ENCODE results near the gene VAV2. TPM values are rescaled to one million over a fixed set of nuclear protein-coding genes. Genes with fewer than 3 reads are reported as not detected.

Gene VAV2
- polyA plus RNA-seq, 1 experiment: 9.0 TPM

GRCh38 chr9:134034215-134035040, 42.3 kb upstream of the VAV2 start:
- TF ChIP-seq, protein P1, sequence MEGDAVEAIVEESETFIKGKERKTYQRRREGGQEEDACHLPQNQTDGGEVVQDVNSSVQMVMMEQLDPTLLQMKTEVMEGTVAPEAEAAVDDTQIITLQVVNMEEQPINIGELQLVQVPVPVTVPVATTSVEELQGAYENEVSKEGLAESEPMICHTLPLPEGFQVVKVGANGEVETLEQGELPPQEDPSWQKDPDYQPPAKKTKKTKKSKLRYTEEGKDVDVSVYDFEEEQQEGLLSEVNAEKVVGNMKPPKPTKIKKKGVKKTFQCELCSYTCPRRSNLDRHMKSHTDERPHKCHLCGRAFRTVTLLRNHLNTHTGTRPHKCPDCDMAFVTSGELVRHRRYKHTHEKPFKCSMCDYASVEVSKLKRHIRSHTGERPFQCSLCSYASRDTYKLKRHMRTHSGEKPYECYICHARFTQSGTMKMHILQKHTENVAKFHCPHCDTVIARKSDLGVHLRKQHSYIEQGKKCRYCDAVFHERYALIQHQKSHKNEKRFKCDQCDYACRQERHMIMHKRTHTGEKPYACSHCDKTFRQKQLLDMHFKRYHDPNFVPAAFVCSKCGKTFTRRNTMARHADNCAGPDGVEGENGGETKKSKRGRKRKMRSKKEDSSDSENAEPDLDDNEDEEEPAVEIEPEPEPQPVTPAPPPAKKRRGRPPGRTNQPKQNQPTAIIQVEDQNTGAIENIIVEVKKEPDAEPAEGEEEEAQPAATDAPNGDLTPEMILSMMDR (IDR thresholded peaks at IDR 0.05; ENCODE audit: low read depth, low read length): no peak
- no peaks in the 10 kb centered on the region for H3K27me3 ChIP-seq (ENCODE audit: control insufficient read depth, insufficient read depth, low read length)
- ChIA-PET CTCF (no interaction called here), POLR2A (no interaction called here)
- no peak overlapping the region for H3K4me3 ChIP-seq (ENCODE audit: low read depth, low read length)
- DNase-seq (ENCODE audit: low read depth, low spot score): no peak
- no peak overlapping the region for H3K27ac ChIP-seq (ENCODE audit: low read depth, low read length)
- H3K9me3 ChIP-seq (ENCODE audit: control insufficient read depth, insufficient read depth, low read length): peaks cover 2% of the 10 kb centered on the region; the same call in 1 of the 2 replicates

DNA sequence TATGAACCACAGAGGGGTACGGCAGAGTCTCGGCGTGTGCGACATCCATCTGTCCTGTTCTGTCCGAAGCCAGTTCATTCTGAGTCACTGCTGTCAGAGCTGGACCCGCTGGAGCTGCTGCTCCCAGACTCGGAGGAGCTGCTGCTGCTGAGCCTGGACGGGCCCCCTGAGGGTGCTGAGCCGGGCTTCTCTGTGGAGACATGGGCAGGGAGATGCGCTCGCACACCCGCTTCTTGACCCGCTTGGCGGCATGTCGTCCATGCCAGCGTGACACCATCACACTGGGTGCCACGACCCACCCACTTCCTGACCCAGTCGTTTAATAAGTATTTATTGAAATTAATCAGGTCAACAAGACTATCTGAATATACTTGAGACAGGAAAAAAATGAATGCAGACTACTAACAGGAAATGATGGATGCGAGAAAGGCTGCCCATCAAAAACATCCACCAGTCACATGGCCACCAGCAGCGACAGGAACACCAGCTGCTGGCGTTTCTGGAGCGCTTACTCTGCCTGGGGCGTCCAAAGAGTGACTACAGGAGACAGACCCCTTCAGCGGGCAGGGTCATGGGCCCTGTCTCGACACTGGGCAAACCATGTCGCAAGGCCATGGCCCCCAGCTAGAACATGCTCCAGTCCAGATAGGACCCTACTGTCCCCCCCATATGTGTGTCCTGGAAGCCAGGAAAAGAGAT, 41.5 kb upstream of the VAV2 start:
- DNase-seq (ENCODE audit: low read depth, low spot score): no peak
- POLR2A ChIA-PET: no interaction called here
- TF ChIP-seq, protein P1 (IDR thresholded peaks at IDR 0.05; ENCODE audit: low read depth, low read length): no peak

DNA sequence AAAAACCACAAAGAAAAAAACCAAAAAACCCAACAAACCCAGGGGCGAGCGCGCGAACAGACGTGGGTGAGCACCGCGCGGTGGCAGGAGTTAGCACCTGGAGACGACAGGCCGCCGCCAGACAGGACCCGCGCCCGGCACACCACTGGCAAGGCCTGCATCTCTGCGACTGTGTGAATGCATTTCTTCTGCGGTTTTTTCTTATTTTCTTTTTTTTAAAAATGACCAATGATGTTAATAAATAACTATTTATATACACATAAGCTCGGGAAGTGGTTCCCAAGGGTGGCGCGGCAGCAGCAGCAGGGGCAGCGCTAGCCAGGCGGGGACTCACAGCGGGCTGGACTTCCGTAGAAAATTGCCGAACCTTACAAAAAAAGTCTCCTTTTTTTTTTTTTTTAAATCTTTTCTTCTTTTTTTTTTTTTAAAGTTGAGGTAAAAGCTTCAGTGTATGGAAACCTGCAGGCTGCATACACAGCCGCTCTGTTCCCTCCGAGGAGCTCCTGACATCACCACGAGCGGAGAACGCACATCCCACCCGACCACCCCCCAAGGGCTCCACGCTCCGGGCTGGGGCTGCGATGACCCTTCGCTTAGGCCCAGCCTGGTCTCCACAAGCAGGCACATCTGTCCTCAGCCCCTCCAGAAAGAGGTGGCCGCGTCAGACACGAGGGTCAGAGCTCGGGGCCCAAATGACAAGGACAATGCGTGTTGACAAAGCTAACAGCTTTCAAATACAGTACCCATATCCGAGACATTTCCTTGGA, 40.5 kb upstream of the VAV2 start:
- Histone ChIP-seq H3K4me3 (ENCODE audit: low read depth, low read length) (no peak overlapping the region), H3K27me3 (ENCODE audit: control insufficient read depth, insufficient read depth, low read length) (no peaks in the 10 kb centered on the region), H3K27ac (ENCODE audit: low read depth, low read length) (no peak overlapping the region), H3K9me3 (ENCODE audit: control insufficient read depth, insufficient read depth, low read length) (peaks cover 2% of the 10 kb centered on the region; the same call in 1 of the 2 replicates)
- ChIA-PET POLR2A (interaction anchor here (0.7 kb wide), 1 partner anchor 20 kb away, joined by 6 read pairs; no protein-coding TSS in a partner anchor), CTCF (interaction anchor here (0.6 to 0.7 kb wide), 3 partner anchors 19 to 250 kb away, joined by 3 to 4 read pairs (median 3); no protein-coding TSS in a partner anchor)
- DNase-seq (ENCODE audit: low read depth, low spot score): no peak
- TF ChIP-seq, protein P1 (IDR thresholded peaks at IDR 0.05; ENCODE audit: low read depth, low read length): no peak

More for the DNA sequence above, 41.5 kb upstream of the VAV2 start:
- Histone ChIP-seq H3K27me3 (ENCODE audit: control insufficient read depth, insufficient read depth, low read length) (no peaks in the 10 kb centered on the region), H3K4me3 (ENCODE audit: low read depth, low read length) (no peak overlapping the region), H3K9me3 (ENCODE audit: control insufficient read depth, insufficient read depth, low read length) (peaks cover 2% of the 10 kb centered on the region; the same call in 1 of the 2 replicates), H3K27ac (ENCODE audit: low read depth, low read length) (no peak overlapping the region)
- CTCF ChIA-PET: no interaction called here

GRCh38 chr9:134031783-134032182, 39.7 kb upstream of the VAV2 start:
- Histone ChIP-seq H3K9me3 (ENCODE audit: control insufficient read depth, insufficient read depth, low read length) (peaks cover 2% of the 10 kb centered on the region; the same call in 1 of the 2 replicates), H3K27ac (ENCODE audit: low read depth, low read length) (no peak overlapping the region), H3K4me3 (ENCODE audit: low read depth, low read length) (no peak overlapping the region), H3K27me3 (ENCODE audit: control insufficient read depth, insufficient read depth, low read length) (no peaks in the 10 kb centered on the region)
- POLR2A ChIA-PET: no interaction called here
- TF ChIP-seq, protein P1 (IDR thresholded peaks at IDR 0.05; ENCODE audit: low read depth, low read length): no peak
- CTCF ChIA-PET: interaction anchor here (0.6 kb wide), 1 partner anchor 249 kb away, joined by 4 read pairs; no protein-coding TSS in a partner anchor
- DNase-seq (ENCODE audit: low read depth, low spot score): no peak
